GM12864 (cell line): Measurements from ENCODE around the gene MFAP5.

ENCODE experiments used
- DNase-seq: peaks from one replicate; pipeline ENCODE4 v3.0.0-alpha.2; 2011; ENCODE audit warnings: low read depth
- H3K4me3 ChIP-seq: 2 replicates; pipeline ENCODE4 v1.5.1; 2011; ENCODE audit warnings: mild to moderate bottlenecking, low read depth, low read length, control low read depth
- CTCF ChIP-seq: IDR thresholded peaks from 2 replicates; pipeline ENCODE4 v1.5.1; 2011; ENCODE audit warnings: low read depth, mild to moderate bottlenecking, moderate library complexity, low read length, control low read depth, inconsistent platforms; ENCODE audit errors: missing control alignments

MFAP5 gene

DNA sequence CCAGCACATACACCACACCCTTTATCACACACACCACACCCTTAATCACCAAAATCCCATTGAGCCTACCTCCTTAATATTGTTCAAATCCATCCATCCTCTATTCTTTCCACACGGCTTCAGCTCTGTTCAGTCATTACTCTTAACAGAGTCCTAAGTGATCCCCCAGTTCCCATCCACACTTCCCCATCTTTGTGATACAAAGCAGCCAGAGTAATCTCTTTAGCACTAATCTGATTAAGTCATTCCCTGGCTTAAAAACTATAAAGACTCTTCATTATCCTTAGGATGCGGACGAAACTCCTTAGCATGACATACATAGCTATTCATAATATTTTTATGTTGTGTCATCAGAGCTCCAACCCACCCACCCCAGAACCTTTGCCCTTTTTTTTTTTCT, 14.7 kb upstream of the MFAP5 start:
- DNase-seq: no peak
- TF ChIP-seq CTCF: no peak
- no peak overlapping the region for H3K4me3 ChIP-seq

GRCh38 chr12:8676651-8677050, 14.0 kb upstream of the MFAP5 start:
- no peak overlapping the region for H3K4me3 ChIP-seq
- DNase-seq: no peak
- TF ChIP-seq CTCF: no peak

DNA sequence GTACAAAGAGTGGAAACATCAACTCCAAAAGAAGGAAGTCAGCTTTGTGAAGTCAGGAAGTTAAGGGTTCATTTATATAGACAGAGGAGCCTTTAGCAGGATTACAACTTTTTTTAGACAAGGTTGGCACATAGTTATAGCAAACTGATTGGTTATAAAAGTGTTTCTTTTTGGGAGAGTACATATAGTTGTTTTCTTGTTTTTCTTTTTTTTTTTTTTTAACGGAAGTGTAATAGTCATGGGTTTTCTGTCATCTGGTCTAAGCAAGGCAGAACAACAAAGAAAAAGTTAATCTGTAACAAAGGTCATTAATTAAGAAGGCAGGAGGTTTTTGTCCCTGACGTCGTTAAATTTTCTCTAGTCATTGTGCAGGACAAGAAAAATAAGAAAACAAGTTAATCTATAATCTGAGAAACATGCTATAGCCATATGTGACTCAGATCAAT, 13.0 kb upstream of the MFAP5 start:
- no peak overlapping the region for H3K4me3 ChIP-seq
- TF ChIP-seq CTCF: no peak
- no peak for DNase-seq

DNA sequence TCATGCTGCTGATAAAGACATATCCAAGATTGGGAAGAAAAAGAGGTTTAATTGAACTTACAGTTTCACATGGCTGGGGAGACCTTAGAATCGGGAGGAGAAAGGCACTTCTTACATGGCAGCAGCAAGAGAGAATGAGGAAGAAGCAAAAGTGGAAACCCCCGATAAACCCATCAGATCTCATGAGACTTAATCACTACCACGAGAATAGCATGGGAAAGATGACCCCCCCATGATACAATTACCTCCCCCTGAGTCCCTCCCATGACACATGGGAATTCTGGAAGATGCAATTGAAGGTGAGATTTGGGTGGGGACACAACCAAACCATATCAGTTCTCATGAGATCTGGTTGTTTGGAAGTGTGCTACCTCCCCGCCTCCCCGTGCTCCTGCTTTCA, 9.8 kb upstream of the MFAP5 start:
- TF ChIP-seq CTCF: no peak
- DNase-seq: no peak
- H3K4me3 ChIP-seq: no peak overlapping the region

- no peak for DNase-seq
- no peak overlapping the region for H3K4me3 ChIP-seq
Observed at GRCh38 chr12:8668441-8668840, 5.8 kb upstream of the MFAP5 start.

DNA sequence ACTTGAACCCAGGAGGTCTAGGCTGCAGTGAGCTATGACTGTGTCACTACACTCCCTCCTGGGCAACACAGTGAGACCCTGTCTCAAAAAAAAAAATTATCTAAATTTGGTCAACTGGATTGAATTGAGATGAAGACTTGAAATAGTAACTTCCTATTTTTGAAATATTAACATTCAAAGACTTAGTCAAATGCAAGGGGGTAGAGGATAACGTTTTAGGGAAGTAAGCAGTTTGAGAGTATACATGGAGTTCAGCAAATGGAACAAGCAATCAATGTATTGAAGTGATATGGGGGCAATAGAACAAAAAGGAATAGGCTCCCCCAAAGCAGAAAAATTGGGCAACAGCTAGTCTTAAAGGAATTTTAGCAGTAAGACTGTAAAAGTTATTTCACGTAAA, 4.6 kb upstream of the MFAP5 start:
- TF ChIP-seq CTCF: no peak

More at GRCh38 chr12:8668441-8668840, 5.8 kb upstream of the MFAP5 start:
- no peak for TF ChIP-seq CTCF

GRCh38 chr12:8665759-8666158, 3.1 kb upstream of the MFAP5 start:
- H3K4me3 ChIP-seq: no peak overlapping the region
- TF ChIP-seq CTCF: no peak
- no peak for DNase-seq

More for the DNA sequence above, 4.6 kb upstream of the MFAP5 start:
- H3K4me3 ChIP-seq: no peak overlapping the region
- no peak for DNase-seq
